Measurements from ENCODE around the gene OCA2.

The OCA2 gene

GRCh38 chr15:27912283-27912682 is 186.8 kb downstream of the OCA2 start:
- Mint-ChIP-seq H3K9me3 (peaks cover 14% of the 10 kb centered on the region), H3K4me1 (no peaks in the 10 kb centered on the region), H3K36me3 (no peaks in the 10 kb centered on the region), H3K27ac (no peak overlapping the region), H3K4me3 (no peak overlapping the region)
- ATAC-seq (no peak), DNase-seq (ENCODE audit: low spot score in 2 of 2) (no peak)

GRCh38 chr15:27906802-27907201 is 192.3 kb downstream of the OCA2 start:
- no peaks in the 10 kb centered on the region for H3K36me3 Mint-ChIP-seq
- no peaks in the 10 kb centered on the region for H3K4me1 Mint-ChIP-seq
- ATAC-seq (no peak), DNase-seq (ENCODE audit: low spot score in 2 of 2) (no peak)
- H3K27ac Mint-ChIP-seq, result no peak overlapping the region
- H3K9me3 Mint-ChIP-seq, result peaks cover 15% of the 10 kb centered on the region
- H3K4me3 Mint-ChIP-seq, result no peak overlapping the region

GRCh38 chr15:27903405-27903804 is 195.7 kb downstream of the OCA2 start:
- H3K9me3 Mint-ChIP-seq, result peaks cover 13% of the 10 kb centered on the region
- H3K36me3 Mint-ChIP-seq, result no peaks in the 10 kb centered on the region
- ATAC-seq, result no peak
- DNase-seq (ENCODE audit: low spot score in 2 of 2), result no peak
- H3K4me3 Mint-ChIP-seq, result no peak overlapping the region
- H3K4me1 Mint-ChIP-seq, result no peaks in the 10 kb centered on the region
- no peak overlapping the region for H3K27ac Mint-ChIP-seq

GRCh38 chr15:27902680-27903385 is 196.3 kb downstream of the OCA2 start:
- Mint-ChIP-seq H3K36me3 (no peaks in the 10 kb centered on the region), H3K4me1 (no peaks in the 10 kb centered on the region), H3K27ac (no peak overlapping the region), H3K4me3 (no peak overlapping the region), H3K9me3 (peaks cover 13% of the 10 kb centered on the region)
- DNase-seq (ENCODE audit: low spot score in 2 of 2), result no peak
- ATAC-seq, result no peak

GRCh38 chr15:27899583-27900285 is 199.4 kb downstream of the OCA2 start:
- no peaks in the 10 kb centered on the region for H3K4me1 Mint-ChIP-seq
- ATAC-seq (no peak), DNase-seq (ENCODE audit: low spot score in 2 of 2) (no peak)
- H3K36me3 Mint-ChIP-seq, result no peaks in the 10 kb centered on the region
- no peak overlapping the region for H3K4me3 Mint-ChIP-seq
- no peak overlapping the region for H3K27ac Mint-ChIP-seq
- H3K9me3 Mint-ChIP-seq, result peaks cover 14% of the 10 kb centered on the region

- Mint-ChIP-seq H3K4me3 (no peak overlapping the region), H3K9me3 (peaks cover 16% of the 10 kb centered on the region), H3K4me1 (no peaks in the 10 kb centered on the region), H3K36me3 (no peaks in the 10 kb centered on the region), H3K27ac (no peak overlapping the region)
- ATAC-seq, result no peak
- no peak for DNase-seq (ENCODE audit: low spot score in 2 of 2)
These were observed 201.6 kb downstream of the OCA2 start for GRCh38 chr15:27897481-27897880.

GRCh38 chr15:27894645-27895044 is 204.5 kb downstream of the OCA2 start:
- no peak overlapping the region for H3K4me3 Mint-ChIP-seq
- no peaks in the 10 kb centered on the region for H3K4me1 Mint-ChIP-seq
- ATAC-seq (no peak), DNase-seq (ENCODE audit: low spot score in 2 of 2) (no peak)
- H3K27ac Mint-ChIP-seq, result no peak overlapping the region
- H3K9me3 Mint-ChIP-seq, result peaks cover 32% of the 10 kb centered on the region
- H3K36me3 Mint-ChIP-seq, result no peaks in the 10 kb centered on the region

GRCh38 chr15:27889258-27889657 is 209.9 kb downstream of the OCA2 start:
- H3K9me3 Mint-ChIP-seq, result peaks cover 35% of the 10 kb centered on the region
- no peaks in the 10 kb centered on the region for H3K4me1 Mint-ChIP-seq
- H3K27ac Mint-ChIP-seq, result no peak overlapping the region
- ATAC-seq (no peak), DNase-seq (ENCODE audit: low spot score in 2 of 2) (no peak)
- H3K4me3 Mint-ChIP-seq, result no peak overlapping the region
- no peaks in the 10 kb centered on the region for H3K36me3 Mint-ChIP-seq

- Mint-ChIP-seq H3K9me3 (peaks cover 19% of the 10 kb centered on the region), H3K4me1 (no peaks in the 10 kb centered on the region), H3K36me3 (no peaks in the 10 kb centered on the region)
These were observed 213.9 kb downstream of the OCA2 start for GRCh38 chr15:27885201-27885600.

GRCh38 chr15:27884726-27885125 is 214.4 kb downstream of the OCA2 start:
- ATAC-seq (no peak), DNase-seq (ENCODE audit: low spot score in 2 of 2) (no peak)
- Mint-ChIP-seq H3K36me3 (no peaks in the 10 kb centered on the region), H3K4me1 (no peaks in the 10 kb centered on the region), H3K27ac (no peak overlapping the region), H3K9me3 (peaks cover 14% of the 10 kb centered on the region), H3K4me3 (no peak overlapping the region)

More at GRCh38 chr15:27885201-27885600, 213.9 kb downstream of the OCA2 start:
- Mint-ChIP-seq H3K4me3 (no peak overlapping the region), H3K27ac (no peak overlapping the region)
- DNase-seq (ENCODE audit: low spot score in 2 of 2) (no peak), ATAC-seq (no peak)

GRCh38 chr15:27878841-27879240 is 220.3 kb downstream of the OCA2 start:
- no peak overlapping the region for H3K27ac Mint-ChIP-seq
- no peaks in the 10 kb centered on the region for H3K4me1 Mint-ChIP-seq
- no peak overlapping the region for H3K4me3 Mint-ChIP-seq
- no peaks in the 10 kb centered on the region for H3K36me3 Mint-ChIP-seq
- H3K9me3 Mint-ChIP-seq, result peaks cover 6% of the 10 kb centered on the region
- DNase-seq (ENCODE audit: low spot score in 2 of 2) (no peak), ATAC-seq (no peak)

GRCh38 chr15:27873828-27874227 is 225.3 kb downstream of the OCA2 start:
- ATAC-seq (no peak), DNase-seq (ENCODE audit: low spot score in 2 of 2) (no peak)
- H3K4me1 Mint-ChIP-seq, result no peaks in the 10 kb centered on the region
- H3K27ac Mint-ChIP-seq, result no peak overlapping the region
- no peaks in the 10 kb centered on the region for H3K36me3 Mint-ChIP-seq
- H3K9me3 Mint-ChIP-seq, result peaks cover 6% of the 10 kb centered on the region
- no peak overlapping the region for H3K4me3 Mint-ChIP-seq

- no peaks in the 10 kb centered on the region for H3K36me3 Mint-ChIP-seq
- no peak overlapping the region for H3K27ac Mint-ChIP-seq
- no peak overlapping the region for H3K4me3 Mint-ChIP-seq
- H3K9me3 Mint-ChIP-seq, result peaks cover 4% of the 10 kb centered on the region
- DNase-seq (ENCODE audit: low spot score in 2 of 2) (no peak), ATAC-seq (no peak)
- H3K4me1 Mint-ChIP-seq, result no peaks in the 10 kb centered on the region
These were observed 226.1 kb downstream of the OCA2 start for GRCh38 chr15:27873039-27873438.

GRCh38 chr15:27872355-27872754 is 226.8 kb downstream of the OCA2 start:
- DNase-seq (ENCODE audit: low spot score in 2 of 2) (no peak), ATAC-seq (no peak)
- H3K36me3 Mint-ChIP-seq, result no peaks in the 10 kb centered on the region
- H3K9me3 Mint-ChIP-seq, result peaks cover 3% of the 10 kb centered on the region
- no peaks in the 10 kb centered on the region for H3K4me1 Mint-ChIP-seq
- H3K27ac Mint-ChIP-seq, result no peak overlapping the region
- no peak overlapping the region for H3K4me3 Mint-ChIP-seq

GRCh38 chr15:27871902-27872260 is 227.2 kb downstream of the OCA2 start:
- H3K4me1 Mint-ChIP-seq, result no peaks in the 10 kb centered on the region
- H3K36me3 Mint-ChIP-seq, result no peaks in the 10 kb centered on the region
- no peak overlapping the region for H3K27ac Mint-ChIP-seq
- ATAC-seq (no peak), DNase-seq (ENCODE audit: low spot score in 2 of 2) (no peak)
- H3K4me3 Mint-ChIP-seq, result no peak overlapping the region
- peaks cover 3% of the 10 kb centered on the region for H3K9me3 Mint-ChIP-seq
